Left ventricle myocardium inferior (tissue), 1 donor: ENCODE results near the gene MRPS34. TPM values are rescaled to one million over a fixed set of nuclear protein-coding genes. Genes with fewer than 3 reads are reported as not detected.
A peak's percentile ranks its signal among the peaks of the same experiment; 100 is the strongest.

Experiments
- DNase-seq: peaks from one replicate; pipeline ENCODE4 v3.0.0-alpha.2; 2020
- H3K27ac ChIP-seq: fragments of 200-600 bp; replicated peaks from 2 replicates; pipeline ENCODE4 v1.8.0; 2021
- H3K27me3 ChIP-seq: fragments of 200-600 bp; 2 replicates; pipeline ENCODE4 v1.8.0; 2021; ENCODE audit warnings: low read depth
- H3K36me3 ChIP-seq: fragments of 200-600 bp; 2 replicates; pipeline ENCODE4 v1.8.0; 2021
- H3K4me1 ChIP-seq: fragments of 200-600 bp; 2 replicates; pipeline ENCODE4 v1.8.0; 2021
- H3K4me3 ChIP-seq: fragments of 200-600 bp; 2 replicates; pipeline ENCODE4 v1.8.0; 2021; ENCODE audit warnings: mild to moderate bottlenecking, moderate library complexity
- H3K9me3 ChIP-seq: fragments of 200-600 bp; replicated peaks from 2 replicates; pipeline ENCODE4 v1.8.0; 2021
- CTCF ChIP-seq: fragments of 200-600 bp; IDR thresholded peaks from 2 replicates; pipeline ENCODE4 v1.8.0; 2021; ENCODE audit warnings: antibody characterized with exemption, mild to moderate bottlenecking, borderline replicate concordance
- intact Hi-C: fragments of 100-400 bp; cut with micrococcal nuclease; formaldehyde crosslinking; loops from one replicate; pipeline ENCODE4 v1.11.0; 2022
- total RNA-seq: library from RNA; stranded (reverse); fragmentation: NEBNext Ultra II Directional; extraction: Animal tissue kit (Norgen Biotek cat#: 25700); gene quantifications from one replicate; pipeline ENCODE4 v1.2.1, GENCODE V29; 2021
- donor health status: DM: no; HTN: yes; CAD: no; lungs with severe emphysema.

The MRPS34 gene
- total RNA-seq, 1 donor from 2014 or later = 78.0 TPM

GRCh38 chr16:1771864-1772361 lies 1.0 kb downstream of the MRPS34 start:
- Histone ChIP-seq H3K36me3 (peaks cover 45% of the 10 kb centered on the region), H3K4me1 (peaks cover 64% of the 10 kb centered on the region)
- intact Hi-C loops = no loop called here

GRCh38 chr16:1771188-1771863 lies 1.6 kb downstream of the MRPS34 start, which contains the start of gene NME3:
NME3 (minus strand) TSS chr16:1771543; CDS start chr16:1771534, 9 bp downstream.
- no peaks in the 10 kb centered on the region for H3K27me3 ChIP-seq
- H3K27ac ChIP-seq = peak within 1 kb of the TSS; percentile 95
- H3K4me1 ChIP-seq = peaks cover 61% of the 10 kb centered on the region
- H3K9me3 ChIP-seq = no peaks in the 10 kb centered on the region
- intact Hi-C loops = no loop called here
- peak within 1 kb of the TSS; percentile 92 for H3K4me3 ChIP-seq
- TF ChIP-seq CTCF = no peak
- peak; percentile 86 for DNase-seq
- peaks cover 45% of the 10 kb centered on the region for H3K36me3 ChIP-seq

More at GRCh38 chr16:1771864-1772361, 1.0 kb downstream of the MRPS34 start:
- Histone ChIP-seq H3K27me3 (no peaks in the 10 kb centered on the region), H3K4me3 (peak overlapping the region; percentile 92), H3K9me3 (no peaks in the 10 kb centered on the region), H3K27ac (peak overlapping the region; percentile 95)
- no peak for TF ChIP-seq CTCF
- DNase-seq = no peak

- DNase-seq = peak; percentile 62
- H3K9me3 ChIP-seq = no peaks in the 10 kb centered on the region
- peaks cover 48% of the 10 kb centered on the region for H3K36me3 ChIP-seq
Measured at GRCh38 chr16:1770328-1771187, 2.4 kb downstream of the MRPS34 start.

GRCh38 chr16:1769402-1770300 lies 3.3 kb downstream of the MRPS34 start:
- no peak for TF ChIP-seq CTCF
- no peaks in the 10 kb centered on the region for H3K9me3 ChIP-seq
- H3K4me3 ChIP-seq = peak overlapping the region; percentile 92
- no peak for DNase-seq
- peaks cover 50% of the 10 kb centered on the region for H3K36me3 ChIP-seq
- peaks cover 54% of the 10 kb centered on the region for H3K4me1 ChIP-seq
- H3K27ac ChIP-seq = peak overlapping the region; percentile 95
- no peaks in the 10 kb centered on the region for H3K27me3 ChIP-seq
- intact Hi-C loops = no loop called here

More at GRCh38 chr16:1770328-1771187, 2.4 kb downstream of the MRPS34 start:
- peak overlapping the region; percentile 95 for H3K27ac ChIP-seq
- peaks cover 61% of the 10 kb centered on the region for H3K4me1 ChIP-seq
- no peaks in the 10 kb centered on the region for H3K27me3 ChIP-seq
- peak overlapping the region; percentile 92 for H3K4me3 ChIP-seq
- intact Hi-C loops = no loop called here
- TF ChIP-seq CTCF = no peak
